ENCODE measurements around the gene PGD.

The PGD gene

GRCh38 chr1:10467078-10467477 is 68.2 kb downstream of the PGD start:
- Histone ChIP-seq H3K4me3 (ENCODE audit: low read depth in 1 of 5, low read length in 5 of 5) (no peak overlapping the region), H3K4me1 (ENCODE audit: control insufficient read depth in 5 of 5, insufficient read depth in 5 of 5, low read length in 5 of 5) (peaks cover 2 to 11% (median 11%) of the 10 kb centered on the region in 5 donors), H3K27me3 (ENCODE audit: control insufficient read depth in 5 of 5, insufficient read depth in 4 of 5, low read length in 5 of 5) (no peaks in the 10 kb centered on the region), H3K9me3 (ENCODE audit: control insufficient read depth in 5 of 5, low read length in 5 of 5) (no peaks in the 10 kb centered on the region), H3K27ac (ENCODE audit: low read depth, low read length) (no peak overlapping the region), H3K9ac (ENCODE audit: low read length in 5 of 5) (no peak overlapping the region), H3K36me3 (ENCODE audit: control insufficient read depth in 5 of 5, insufficient read depth in 5 of 5, low read length in 5 of 5) (peaks cover 10 to 71% (median 49%) of the 10 kb centered on the region in 5 donors)

GRCh38 chr1:10470043-10470442 is 71.2 kb downstream of the PGD start:
- no peaks in the 10 kb centered on the region for H3K9me3 ChIP-seq (ENCODE audit: control insufficient read depth in 5 of 5, low read length in 5 of 5)
- H3K36me3 ChIP-seq (ENCODE audit: control insufficient read depth in 5 of 5, insufficient read depth in 5 of 5, low read length in 5 of 5) = peaks cover 5 to 43% (median 30%) of the 10 kb centered on the region in 5 donors
- H3K9ac ChIP-seq (ENCODE audit: low read length in 5 of 5) = no peak overlapping the region
- no peak overlapping the region for H3K27ac ChIP-seq (ENCODE audit: low read depth, low read length)
- H3K4me3 ChIP-seq (ENCODE audit: low read depth in 1 of 5, low read length in 5 of 5) = no peak overlapping the region
- no peaks in the 10 kb centered on the region for H3K27me3 ChIP-seq (ENCODE audit: control insufficient read depth in 5 of 5, insufficient read depth in 4 of 5, low read length in 5 of 5)
- peaks cover 2 to 24% (median 16%) of the 10 kb centered on the region in 5 donors for H3K4me1 ChIP-seq (ENCODE audit: control insufficient read depth in 5 of 5, insufficient read depth in 5 of 5, low read length in 5 of 5)
